T-helper 22 cell (primary cell): ENCODE results near the gene PPCDC.
"Not testable (repeated sequence)": the region's sequence is repeated elsewhere in the genome, so short reads cannot be mapped to it uniquely, and the experiment has no call there.

Experiments used
- DNase-seq: peaks from one replicate; pipeline ENCODE4 v3.0.0-alpha.2; 2020; ENCODE audit warnings: low read depth

PPCDC gene

GRCh38 chr15:75067123-75067830 lies 43.9 kb downstream of the PPCDC start:
- DNase-seq = peak; percentile 12

GRCh38 chr15:75068748-75069147 lies 45.4 kb downstream of the PPCDC start:
- no peak for DNase-seq

- no peak for DNase-seq
Measured at GRCh38 chr15:75069301-75069925, 46.0 kb downstream of the PPCDC start.

DNA sequence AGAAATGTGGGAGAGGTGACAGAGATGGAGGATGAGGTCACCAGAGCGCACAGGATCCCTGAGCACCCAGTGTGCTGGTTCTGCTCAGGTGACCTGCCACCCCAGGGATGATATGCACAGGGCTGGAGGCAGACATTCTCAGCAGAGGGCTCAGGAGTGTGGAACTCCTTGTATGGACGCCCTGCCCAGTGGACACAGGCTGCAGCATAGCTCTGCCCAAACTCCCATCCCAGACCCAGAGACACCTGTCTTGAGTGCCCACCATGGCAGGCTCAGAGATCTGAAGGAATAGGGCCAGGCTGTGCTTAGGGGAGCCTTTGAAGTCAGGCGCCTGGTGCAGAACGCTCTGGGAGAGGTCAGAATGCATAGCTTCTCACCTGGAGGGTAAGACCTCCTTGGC lies 47.3 kb downstream of the PPCDC start:
- no peak for DNase-seq

DNA sequence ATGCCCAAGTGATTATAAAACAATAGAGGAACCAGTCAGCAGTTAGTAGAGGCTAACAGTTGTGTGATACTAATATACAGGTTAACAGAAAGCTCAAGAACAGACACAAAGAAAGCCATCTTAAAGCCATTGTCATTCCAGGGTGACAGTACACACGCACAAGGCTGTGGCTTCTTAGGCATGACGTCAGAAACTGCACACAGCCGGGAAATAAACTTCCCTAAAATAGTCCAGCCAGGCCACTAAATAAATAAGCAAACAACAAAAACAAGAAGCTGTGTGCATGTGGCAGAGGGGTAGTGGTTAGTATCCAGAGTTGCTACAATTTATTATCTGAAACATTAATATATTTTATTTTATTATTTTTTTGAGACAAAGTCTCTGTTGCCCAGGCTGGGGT lies 49.8 kb downstream of the PPCDC start:
- DNase-seq = no peak

GRCh38 chr15:75076277-75076676 lies 52.9 kb downstream of the PPCDC start:
- DNase-seq = no peak

DNA sequence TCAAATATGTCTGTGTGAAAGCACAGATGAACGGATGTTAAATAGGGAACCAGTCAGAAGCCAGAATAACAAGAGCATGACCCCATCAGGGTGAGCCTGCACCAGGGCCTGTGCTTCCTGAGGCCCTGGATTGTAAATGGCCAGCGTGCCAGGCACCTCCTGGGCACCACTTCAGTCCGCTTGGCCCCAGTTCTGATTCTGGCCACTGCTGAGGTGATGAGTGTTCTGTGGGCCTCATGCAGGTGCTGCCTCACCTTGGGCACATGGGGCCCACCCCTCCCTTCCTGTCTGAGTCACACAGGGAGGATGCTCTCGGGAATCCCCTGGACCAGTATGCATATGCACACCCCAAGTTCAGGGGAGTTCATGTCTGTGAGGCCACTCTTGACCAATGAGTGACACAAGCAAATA lies 54.2 kb downstream of the PPCDC start:
- DNase-seq = not testable (repeated sequence)

DNA sequence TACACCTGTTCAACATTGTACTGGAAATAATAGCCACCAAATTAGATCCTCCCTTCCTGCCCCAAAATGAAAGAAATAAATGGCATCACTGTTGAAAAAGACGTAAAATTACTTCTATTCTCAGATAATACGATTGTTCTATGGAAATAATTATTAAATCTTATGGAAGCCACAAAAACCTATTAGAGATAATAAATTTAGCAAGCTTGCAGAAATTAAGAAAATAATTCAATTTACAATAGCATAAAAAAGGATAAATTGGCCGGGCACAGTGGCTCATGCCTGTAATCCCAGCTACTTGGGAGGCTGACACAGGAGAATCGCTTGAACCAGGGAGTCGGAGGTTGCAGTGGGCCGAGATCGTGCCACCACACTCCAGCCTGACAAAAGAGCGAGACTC lies 57.8 kb downstream of the PPCDC start:
- DNase-seq = no peak

DNA sequence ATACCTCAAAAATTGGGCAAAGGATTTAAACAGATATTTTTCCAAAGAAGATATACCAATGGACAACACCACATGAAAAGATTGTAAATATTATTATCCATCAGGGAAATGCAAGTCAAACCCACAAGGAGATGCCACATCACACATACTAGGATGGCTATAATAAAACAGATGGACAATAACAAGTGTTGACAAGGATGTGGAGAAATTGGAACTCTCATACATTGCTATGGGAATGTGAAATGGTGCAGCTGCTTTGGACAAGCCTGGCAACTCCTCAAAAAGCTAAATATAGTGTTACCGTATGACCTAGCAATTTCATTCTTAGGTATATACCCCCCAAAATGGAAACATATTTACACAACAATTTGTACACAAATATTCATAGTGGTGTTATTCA lies 59.3 kb downstream of the PPCDC start:
- DNase-seq = no peak

GRCh38 chr15:75085708-75086107 lies 62.3 kb downstream of the PPCDC start:
- not testable (repeated sequence) for DNase-seq

GRCh38 chr15:75089456-75090387 lies 66.3 kb downstream of the PPCDC start:
- DNase-seq = no peak

GRCh38 chr15:75090388-75090734 lies 67.0 kb downstream of the PPCDC start:
- no peak for DNase-seq

DNA sequence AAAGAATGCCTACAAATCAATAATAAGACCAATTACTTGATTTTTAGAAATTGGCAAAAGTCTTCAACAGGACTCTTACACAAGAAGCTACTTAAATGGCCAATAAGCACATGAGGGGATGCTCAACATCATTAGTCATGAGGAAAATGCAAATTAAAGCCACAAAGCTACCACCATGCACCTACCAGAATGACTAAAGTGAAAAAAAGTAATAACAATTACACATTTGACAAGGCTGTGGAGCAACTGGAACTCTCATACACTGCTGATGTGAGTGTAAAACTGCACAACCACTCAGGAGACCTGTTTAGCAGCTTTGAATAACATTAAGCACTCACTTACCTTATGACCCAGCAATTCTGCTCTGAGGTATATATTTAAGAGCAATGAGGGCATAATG lies 68.4 kb downstream of the PPCDC start:
- DNase-seq = no peak

DNA sequence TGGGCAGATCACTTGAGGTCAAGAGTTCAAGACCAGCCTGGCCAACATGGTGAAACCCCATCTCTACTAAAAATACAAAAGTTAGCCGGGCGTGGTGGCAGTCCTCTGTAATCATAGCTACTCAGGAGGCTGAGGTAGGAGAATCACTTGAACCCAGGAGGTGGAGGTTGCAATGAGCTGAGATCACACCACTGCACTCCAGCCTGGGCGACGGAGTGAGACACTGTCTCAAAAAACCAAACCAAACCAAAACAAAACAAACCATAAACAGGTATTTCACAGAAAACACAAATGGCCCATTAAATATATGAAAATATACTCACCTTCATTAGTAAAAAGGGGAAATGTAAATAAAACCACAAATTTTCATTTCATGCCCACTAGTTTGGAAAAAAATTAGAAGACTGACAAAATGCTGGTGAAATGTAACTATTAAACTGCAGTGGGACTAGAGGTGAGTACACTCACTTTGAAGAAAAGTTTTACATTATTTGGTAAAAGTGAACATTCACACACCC lies 71.6 kb downstream of the PPCDC start:
- DNase-seq = not testable (repeated sequence)

GRCh38 chr15:75095594-75095993 lies 72.2 kb downstream of the PPCDC start:
- no peak for DNase-seq

DNA sequence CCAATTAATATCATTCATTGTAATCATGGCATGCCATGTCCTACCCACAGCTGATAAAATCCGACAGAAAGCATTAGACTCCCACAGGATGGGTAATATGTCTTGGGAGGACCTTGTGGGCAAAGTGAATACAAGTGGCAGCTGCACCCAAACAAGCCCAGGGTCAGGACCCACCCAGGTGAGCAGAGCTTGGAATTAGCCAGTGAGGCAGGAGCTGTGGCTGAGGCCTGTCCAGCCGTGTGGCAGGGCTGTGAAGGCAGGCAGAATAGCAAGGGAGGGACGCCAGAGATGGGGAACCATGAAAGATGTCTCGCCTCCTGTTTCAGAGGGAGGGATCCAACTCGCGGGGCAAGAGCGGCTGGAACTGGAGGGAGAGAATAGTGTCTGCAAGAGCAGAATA lies 74.5 kb downstream of the PPCDC start:
- DNase-seq = no peak

- DNase-seq = no peak
Measured at GRCh38 chr15:75098404-75098803, 75.0 kb downstream of the PPCDC start.
